Measurements from ENCODE around the gene MAP4K3.
"Not testable (repeated sequence)": the region's sequence is repeated elsewhere in the genome, so short reads cannot be mapped to it uniquely, and the experiment has no call there.

Gene MAP4K3

DNA sequence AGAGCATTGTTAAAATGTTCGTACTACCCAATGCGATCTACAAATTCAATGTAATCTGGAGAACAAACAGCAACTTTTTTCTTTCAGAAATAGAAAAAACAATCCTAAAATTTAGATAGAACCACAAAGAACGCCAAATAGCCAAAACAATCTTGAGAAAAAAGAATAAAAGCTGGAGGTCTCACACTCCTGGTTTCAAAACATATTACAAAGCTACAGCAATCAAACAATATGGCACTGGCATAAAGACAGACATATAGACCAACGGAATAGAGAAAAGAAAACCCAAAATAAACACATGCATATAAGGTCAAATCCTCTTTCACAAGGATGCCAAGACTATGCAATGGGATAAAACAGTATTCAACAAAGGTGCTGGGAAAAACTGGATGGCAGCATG lies 74.5 kb downstream of the MAP4K3 start:
- DNase-seq, result no peak

DNA sequence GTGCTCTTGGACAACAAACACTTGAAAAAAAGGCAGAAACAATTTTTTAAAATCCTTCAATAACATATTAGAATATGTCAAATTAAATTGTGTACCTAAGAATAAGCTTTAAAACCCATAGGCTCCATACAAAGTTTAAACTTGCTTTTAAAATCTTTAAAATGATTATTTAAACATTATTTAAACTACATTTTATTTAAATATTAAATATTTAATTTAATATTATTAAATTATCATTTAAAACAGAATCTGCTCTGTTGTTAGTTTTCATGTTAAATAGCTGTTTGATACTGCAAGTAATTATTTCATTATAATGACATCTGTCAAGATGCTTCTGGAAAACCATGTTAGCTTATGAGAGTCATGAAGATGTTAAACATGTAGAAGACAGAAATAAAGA lies 75.6 kb downstream of the MAP4K3 start:
- no peak for DNase-seq

DNA sequence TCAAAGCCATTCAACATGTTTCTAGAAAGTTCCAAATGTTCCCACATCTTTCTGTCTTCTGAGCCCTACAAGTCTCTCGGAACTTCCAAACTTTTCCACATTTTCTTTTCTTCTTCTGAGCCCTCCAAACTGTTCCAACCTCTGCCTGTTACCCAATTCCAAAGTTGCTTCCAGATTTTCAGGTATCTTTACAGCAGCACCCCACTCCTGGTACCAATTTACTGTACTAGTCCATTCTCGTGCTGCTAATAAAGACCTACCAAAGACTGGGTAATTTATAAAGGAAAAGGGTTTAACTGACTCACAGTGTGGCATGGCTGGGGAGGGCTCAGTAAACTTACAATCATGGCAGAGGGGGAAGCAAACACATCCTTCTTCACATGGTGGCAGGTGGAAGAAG lies 76.7 kb downstream of the MAP4K3 start:
- not testable (repeated sequence) for DNase-seq

DNA sequence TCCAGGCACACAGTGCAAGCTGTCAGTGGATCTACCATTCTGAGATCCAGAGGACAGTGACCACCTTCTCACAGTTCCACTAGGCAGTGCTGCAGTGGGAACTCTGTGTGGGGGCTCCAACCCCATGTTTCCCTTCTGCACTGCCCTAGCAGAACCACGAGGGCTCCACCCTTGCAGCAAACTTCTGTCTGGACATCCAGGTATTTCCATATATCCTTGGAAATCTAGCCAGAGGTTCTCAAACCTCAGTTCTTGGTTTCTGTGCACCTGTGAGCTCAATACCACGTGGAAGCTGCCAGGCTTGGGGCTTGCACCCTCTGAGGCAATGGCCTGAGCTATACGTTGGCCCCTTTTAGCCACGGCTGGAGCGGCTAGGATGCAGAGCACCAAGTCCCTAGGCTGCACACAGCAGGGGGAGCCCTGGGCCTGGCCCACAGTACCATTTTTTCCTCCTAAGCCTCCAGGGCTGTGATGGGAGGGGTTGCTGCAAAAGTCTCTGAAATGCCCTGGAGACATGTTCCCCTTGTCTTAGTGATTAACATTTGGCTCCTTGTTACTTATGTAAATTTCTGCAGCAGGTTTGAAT lies 77.5 kb downstream of the MAP4K3 start:
- DNase-seq, result no peak

DNA sequence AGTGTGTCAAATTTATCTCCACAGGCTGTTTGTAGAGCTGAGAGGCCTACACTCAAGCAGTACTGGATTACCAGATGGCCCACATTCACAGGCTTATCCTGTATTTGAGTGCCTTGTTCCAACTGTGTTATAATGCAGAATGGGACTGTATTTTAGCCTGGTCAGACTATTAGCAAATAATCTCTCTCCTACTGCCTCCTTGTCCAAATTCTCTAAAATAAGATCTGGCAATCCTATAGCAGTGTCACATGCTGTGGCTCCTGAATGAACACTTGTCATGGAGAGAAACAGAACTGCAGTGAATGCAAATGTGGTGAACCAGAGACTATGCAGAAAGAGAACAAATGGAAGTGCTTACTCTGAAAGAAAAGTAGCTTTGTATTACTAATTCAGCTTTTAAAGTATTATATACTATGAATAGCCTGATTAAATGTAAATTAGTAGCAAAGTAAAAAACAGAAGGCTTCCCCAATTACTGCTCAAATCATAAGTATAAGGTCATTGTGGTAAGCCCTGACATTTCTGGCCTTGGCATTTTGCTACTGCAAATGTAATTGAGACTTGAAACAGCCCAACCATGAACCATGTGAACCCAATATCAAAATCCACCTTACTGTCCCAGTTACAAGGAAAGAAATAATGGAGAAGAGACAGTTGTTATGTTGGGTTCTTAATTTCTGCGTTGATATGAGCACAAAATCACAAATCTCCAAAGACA lies 80.0 kb downstream of the MAP4K3 start:
- no peak for DNase-seq

DNA sequence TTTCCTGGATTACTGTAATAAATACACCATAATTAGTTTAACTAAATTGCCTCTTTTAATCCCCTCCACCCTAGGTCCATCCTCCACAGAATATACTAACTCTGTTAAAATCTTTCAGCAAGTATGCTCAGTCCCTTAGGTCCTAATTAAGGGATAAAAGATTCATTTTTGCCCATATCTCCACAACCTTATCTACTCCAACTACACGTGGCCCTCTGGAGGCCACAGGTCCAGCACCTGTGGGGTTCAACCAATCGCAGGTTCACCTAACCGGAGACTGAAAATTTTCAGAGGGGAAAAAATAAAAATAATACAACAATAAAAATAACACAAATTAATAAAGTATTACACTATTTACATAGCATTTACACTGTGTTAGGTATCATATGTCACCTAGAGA lies 86.4 kb downstream of the MAP4K3 start:
- no peak for DNase-seq

DNA sequence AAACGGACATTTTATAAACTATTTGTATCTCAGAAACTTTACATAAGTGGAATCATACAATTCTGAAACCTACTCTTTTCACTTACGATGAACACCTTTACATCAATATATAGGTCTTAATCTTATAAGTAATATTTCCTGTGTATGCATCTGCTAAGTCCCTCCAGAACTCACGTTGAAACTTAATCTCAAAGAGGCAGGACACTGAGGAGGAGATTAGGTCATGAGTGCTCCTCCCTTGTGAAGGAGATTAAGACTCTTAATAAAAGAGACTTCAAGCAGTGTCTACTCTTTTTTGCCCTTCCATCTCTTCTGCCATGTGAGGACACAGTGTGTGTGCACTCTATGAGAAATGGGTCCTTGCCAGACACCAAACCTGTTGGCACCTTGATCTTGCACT lies 98.6 kb downstream of the MAP4K3 start:
- no peak for DNase-seq

DNA sequence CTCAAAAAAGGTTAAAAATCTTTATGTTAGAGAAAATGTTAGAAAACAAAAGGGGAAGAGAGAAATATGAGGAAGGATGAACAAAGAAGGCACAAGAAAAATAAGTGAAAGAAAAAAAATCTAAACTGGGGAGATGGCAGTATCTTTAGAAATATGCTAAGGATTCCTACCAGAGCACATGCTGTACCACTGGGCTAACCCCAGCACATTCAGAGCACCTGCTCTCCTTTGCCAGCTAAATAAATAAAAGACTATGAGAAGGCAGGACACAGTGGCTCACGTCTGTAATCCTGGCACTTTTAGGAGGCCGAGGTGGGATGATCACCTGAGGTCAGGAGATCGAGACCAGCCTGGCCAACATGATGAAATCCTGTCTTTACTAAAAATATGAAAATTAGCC lies 101.2 kb downstream of the MAP4K3 start:
- DNase-seq, result no peak

DNA sequence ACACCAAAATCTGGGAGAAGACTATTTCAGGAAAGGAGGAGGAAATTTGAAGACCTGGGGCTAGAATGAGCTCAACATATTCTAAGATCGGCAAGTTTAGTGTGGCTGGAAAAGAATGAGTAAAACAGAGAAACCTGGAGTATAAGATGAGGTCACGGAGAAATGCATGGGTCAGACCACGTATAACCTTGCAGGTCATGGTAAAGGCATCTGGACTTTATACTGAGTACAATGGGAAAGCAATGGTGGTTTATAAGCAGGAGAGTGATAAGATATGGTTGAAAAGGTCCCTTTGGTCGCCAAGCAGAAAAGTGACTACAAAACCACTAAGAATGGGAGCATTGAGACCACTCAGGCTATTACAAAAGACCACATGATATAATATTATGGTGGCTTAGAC lies 102.1 kb downstream of the MAP4K3 start:
- no peak for DNase-seq

DNA sequence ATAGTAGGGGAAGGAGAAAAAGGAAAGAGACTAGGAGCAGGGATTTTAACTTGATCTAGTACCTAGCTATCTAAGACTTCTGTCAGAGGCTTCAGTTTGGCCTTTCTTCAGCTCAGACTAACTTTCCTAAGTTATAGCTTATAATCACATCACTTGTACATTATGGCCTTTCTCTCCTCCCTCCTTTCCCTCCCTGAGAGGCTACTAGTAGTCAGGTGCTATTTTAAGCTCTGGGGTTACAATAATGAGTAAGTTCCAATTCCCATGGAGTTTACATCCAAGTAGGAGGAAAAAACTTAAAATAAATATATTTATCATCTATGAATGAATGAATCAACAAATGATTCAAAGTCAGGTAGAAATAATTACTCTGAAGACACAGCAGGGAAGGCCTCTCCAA lies 102.6 kb downstream of the MAP4K3 start:
- DNase-seq, result no peak

DNA sequence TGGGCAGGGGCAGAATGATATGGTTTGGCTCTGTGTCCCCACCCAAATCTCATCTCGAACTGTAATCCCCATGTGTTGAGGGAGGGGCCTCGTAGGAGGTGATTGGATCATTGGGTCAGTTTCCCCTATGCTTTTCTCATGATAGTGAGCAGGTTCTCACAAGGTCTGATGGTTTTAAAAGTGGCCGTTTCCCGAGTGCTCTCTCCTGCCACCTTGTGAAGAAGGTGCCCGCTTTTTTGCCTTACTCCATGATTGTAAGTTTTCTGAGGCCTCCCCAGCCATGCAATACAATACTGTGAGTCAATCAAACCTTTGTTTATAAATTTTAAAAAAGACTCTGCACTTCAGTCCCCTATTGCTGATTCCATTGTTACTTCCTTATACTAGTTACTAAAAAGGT lies 110.4 kb downstream of the MAP4K3 start:
- no peak for DNase-seq

DNA sequence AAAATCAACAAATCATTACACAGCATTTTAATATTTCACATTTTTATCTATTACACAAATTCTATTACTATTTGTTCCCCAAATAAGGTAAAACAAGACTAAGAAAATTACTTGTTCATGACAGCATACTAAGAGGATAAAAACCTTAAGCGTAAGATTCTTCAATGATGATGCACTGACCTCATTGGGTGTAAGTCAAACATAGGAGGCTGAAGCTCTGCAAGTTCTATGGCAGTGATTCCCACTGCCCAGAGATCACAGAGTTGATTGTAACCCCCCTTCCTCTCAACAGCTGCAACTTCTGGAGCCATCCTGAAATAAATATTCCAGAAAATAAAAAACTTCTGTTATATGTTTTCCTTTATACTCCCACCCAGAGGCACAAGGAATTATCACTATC lies 111.1 kb downstream of the MAP4K3 start:
- DNase-seq, result no peak

DNA sequence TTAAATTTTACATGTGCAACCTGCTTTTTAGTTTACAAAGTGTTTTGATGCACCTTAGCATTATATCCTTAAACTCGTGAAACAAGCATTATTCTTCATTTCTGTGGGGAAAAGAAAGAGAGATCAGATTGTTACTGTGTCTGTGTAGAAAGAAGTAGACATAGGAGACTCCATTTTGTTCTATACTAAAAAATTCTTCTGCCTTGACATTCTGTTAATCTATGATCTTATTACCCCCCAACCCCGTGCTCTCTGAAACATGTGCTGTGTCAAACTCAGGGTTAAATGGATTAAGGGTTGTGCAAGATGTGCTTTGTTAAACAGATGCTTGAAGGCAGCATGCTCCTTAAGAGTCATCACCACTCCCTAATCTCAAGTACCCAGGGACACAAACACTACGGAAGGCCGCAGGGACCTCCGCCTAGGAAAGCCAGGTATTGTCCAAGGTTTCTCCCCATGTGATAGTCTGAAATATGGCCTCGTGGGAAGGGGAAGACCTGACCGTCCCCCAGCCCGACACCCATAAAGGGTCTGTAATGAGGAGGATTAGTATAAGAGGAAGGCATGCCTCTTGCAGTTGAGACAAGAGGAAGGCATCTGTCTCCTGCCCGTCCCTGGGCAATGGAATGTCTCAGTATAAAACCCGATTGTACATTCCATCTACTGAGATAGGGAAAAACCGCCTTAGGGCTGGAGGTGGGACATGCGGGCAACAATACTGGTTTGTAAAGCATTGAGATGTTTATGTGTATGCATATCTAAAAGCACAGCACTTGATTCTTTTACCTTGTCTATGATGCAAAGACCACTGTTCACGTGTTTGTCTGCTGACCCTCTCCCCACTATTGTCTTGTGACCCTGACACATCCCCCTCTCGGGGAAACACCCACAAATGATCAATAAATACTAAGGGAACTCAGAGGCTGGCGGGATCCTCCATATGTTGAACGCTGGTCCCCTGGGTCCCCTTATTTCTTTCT lies 115.7 kb downstream of the MAP4K3 start:
- not testable (repeated sequence) for DNase-seq

DNA sequence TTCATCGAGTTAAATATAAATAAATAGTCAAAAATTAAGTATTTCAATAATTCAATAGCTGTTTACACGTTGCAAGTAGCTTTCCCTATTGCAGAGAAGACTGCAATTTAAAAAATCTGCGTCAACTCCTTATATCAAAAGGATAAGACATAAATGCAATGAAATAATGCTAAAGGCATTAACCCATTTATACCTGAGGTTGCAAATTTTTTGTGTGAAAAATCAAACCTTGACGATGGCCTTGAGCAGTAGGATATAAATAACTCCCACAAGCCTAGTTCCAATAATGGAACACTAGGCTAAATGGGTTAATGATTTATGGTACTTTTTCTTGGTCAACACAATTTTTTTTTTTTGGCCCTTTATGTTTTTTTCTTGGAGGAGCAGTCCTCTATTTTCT lies 116.9 kb downstream of the MAP4K3 start:
- DNase-seq, result no peak

DNA sequence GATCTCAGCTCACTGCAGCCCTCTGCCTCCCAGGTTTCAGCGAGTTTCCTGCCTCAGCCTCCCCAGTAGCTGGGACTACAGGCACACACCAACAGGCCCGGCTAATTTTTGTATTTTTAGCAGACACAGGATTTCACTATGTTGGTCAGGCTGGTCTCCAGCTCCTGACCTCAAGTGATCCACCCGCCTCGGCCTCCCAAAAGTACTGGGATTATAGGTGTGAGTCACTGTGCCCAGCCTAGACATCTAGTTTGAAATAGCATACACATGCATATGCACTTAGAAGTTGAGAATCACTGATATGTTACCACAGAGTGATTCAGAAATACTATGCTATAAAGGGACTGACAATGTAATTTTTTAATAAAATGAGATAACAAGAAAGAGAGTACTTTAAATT lies 123.5 kb downstream of the MAP4K3 start:
- no peak for DNase-seq

DNA sequence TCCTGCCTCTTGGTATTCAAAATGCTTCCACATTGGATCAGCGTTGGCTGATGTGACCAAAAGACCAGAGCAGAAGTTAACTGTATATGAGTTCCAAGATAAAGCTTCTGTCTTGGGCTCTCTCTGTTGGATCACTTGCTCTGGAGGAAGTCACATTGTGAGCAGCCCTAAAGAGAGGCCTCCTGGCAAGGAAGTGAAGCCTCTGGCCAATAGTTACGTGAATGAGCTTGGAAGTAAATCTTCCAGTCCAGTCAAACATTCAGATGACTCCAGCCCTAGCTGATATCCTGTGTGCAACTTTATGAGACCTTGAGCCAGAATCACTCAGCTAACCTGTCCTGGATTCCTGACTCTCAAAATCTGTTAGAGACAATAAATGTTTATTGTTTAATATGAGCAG lies 125.6 kb downstream of the MAP4K3 start:
- DNase-seq, result no peak

DNA sequence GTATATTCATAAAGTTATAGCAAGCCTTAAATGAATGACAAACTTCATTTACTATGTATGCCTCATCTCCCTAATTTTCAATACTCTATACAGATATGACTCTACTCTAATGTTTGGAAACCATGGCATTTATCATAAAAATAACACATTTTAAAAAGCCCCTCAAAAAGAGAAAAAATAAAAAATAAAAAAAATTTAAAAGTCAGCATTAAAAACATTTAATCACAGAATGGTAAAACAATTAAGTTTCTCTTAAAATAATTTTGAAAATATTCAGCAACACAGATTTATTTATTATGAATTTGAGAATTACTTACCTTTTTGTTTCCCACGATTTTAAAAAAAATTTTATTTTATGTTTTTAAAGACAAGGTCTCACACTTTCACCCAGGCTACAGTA lies 128.3 kb downstream of the MAP4K3 start:
- DNase-seq, result no peak

DNA sequence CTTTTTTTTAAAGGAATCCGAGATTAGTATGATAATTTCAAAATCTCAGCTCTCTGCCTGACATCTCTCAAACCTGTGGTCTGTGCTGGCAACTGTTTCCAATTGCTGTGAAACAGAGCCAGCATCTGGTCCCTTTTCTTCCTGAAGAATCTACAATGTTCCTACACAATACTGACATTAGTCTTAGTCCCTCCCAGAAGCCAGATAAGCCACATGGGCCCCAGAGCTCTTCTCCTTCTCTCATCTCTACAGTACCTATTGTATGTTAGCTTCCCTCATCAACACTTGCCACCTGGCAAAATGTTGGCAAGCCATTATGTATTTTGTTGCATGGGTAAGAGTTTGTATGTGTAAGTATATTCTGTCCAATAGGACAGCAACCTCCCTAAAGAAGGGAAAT lies 130.5 kb downstream of the MAP4K3 start:
- DNase-seq, result no peak

DNA sequence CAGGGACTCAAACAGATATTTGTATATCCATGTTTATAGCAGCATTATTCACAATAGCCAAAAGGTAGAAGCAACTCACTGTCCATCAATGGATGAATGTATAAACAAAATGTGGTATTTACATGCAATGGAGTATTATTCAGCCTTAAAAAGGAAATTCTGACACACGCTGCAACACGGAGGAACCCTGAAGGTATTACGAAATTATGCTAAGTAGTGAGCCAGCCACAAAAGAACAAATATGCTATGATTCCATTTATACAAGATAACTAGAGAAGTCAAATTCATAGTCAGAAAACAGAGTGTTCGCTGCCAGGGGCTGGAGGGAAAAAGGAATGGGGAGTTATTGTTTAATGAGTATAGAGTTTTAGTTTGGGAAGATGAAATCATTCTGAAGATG lies 132.4 kb downstream of the MAP4K3 start:
- DNase-seq, result no peak

DNA sequence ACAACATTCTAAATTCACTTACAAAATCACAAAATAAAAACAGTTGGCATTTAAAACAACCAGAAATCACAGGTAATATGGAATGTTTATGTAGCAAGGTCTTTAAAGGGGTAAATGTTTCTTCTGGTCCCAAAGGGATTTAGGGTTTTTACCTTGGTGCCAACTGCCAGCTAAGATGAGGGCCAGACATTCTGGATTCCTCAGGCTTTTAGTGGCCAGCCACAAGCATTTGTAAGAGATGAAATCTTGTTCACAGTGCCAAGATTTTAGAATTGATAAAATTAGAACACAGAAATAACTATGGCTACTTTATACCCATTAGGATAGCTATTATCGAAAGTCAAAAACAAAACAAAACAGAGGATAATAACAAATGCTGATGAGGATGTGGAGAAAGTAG lies 132.9 kb downstream of the MAP4K3 start:
- no peak for DNase-seq

DNA sequence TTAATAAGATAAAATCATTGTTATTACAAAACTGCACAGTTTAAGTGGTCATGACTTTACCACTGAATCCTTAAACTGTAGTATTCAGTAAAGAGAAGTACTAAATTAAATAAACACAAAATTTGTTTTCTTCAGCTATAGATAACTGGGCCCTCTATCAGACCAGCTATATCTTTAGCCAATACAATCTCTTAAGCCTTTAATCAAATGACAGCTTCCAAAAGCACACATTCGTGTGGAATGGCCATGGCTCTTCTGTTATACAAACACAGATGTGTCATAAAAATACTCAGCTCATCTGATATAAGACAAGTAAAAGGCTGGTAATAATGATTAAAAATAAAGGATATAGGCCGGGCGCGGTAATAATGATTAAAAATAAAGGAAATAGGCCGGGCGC lies 135.7 kb downstream of the MAP4K3 start:
- no peak for DNase-seq

DNA sequence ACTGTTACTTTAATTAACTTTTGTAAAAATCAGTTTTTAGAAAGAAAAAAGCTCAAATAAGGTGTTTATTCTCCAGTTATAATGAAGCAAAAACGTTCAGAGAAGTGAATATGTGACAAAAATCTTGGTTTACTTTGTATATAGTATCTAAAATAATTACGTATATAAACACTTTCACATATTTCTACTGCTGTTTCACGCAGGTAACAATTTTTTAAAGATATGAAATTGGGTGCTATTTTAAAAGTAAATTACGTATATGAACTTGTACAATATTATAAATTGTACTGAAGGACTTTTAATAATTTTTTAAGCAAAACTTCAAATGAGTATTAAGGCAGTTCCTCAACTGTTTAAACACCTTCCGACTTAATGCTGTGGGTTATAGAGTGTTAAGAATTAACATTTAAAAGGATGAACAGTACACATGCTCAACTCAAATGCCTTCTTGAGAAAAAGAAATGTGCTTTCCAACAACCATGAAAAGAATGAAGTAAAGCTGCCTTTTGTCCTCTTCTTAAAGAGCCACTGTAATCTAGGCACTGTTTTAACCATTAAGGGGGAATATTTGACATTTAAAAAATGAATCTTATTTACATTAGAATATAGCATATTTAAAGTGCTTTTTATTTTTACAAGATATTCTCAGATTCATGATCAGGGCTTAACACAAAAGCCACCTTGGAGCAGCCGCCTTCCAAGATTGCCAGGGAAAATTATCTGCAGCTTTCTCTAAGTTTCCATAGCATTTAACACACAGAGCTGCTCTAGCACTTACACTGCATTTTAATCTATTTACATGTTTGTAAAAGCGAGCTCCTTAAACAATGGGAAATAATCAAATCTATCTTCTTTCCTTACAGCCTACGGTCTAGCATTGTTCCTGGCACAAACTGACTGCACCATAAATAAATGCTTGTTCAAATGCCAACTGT lies 136.8 kb downstream of the MAP4K3 start:
- no peak for DNase-seq

DNA sequence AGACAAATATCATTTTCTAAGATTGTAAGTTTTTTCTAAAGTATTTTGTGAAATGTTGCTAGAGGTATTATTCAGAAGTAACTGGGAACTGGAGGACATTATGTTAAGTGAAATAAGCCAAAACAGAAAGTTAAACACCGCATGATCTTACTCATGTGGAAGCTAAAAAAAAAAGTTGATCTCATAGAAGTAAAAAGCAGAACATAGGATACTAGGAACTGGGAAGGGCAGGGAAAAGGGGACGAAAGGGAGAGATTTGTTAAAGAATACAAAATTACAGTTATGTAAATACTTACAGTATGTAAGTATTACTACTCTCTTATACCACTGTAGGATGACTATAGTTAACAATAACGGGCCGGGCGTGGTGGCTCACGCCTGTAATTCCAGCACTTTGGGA lies 146.7 kb downstream of the MAP4K3 start:
- no peak for DNase-seq
